Stimulated activated CD8-positive, alpha-beta memory T cell treated with anti-CD3 and anti-CD28 coated beads, Interleukin-4, amount 100 ng/mL, for 1 hour (primary cell): ENCODE measurements around the gene ALG10B.
"Not testable (repeated sequence)": the region's sequence is repeated elsewhere in the genome, so short reads cannot be mapped to it uniquely, and the experiment has no call there.

ENCODE experiments used
- DNase-seq, 2 donors: peaks; one replicate each; pipeline ENCODE4 v3.0.0-alpha.2; 2020; ENCODE audit warnings: low read depth in 2 of 2, low spot score in 1 of 2

The ALG10B gene

GRCh38 chr12:38316391-38317129 lies at the start of gene ALG10B:
Gene ALG10B (plus strand): TSS chr12:38316774. CDS start chr12:38316894, 120 bp downstream.
- peak; percentile 71 to 86 for DNase-seq

- DNase-seq = no peak
These were observed 48.0 kb upstream of the ALG10B start for GRCh38 chr12:38268612-38269011.

- no peak for DNase-seq
These were observed 46.7 kb upstream of the ALG10B start for GRCh38 chr12:38269897-38270296.

GRCh38 chr12:38279756-38280155 lies 36.8 kb upstream of the ALG10B start:
- no peak for DNase-seq

GRCh38 chr12:38282886-38283285 lies 33.7 kb upstream of the ALG10B start:
- no peak for DNase-seq

GRCh38 chr12:38289396-38289795 lies 27.2 kb upstream of the ALG10B start:
- no peak for DNase-seq

- DNase-seq = no peak
These were observed 25.4 kb upstream of the ALG10B start for GRCh38 chr12:38291160-38291559.

GRCh38 chr12:38302972-38303371 lies 13.6 kb upstream of the ALG10B start:
- DNase-seq = not testable (repeated sequence)

GRCh38 chr12:38321966-38322365 lies 5.4 kb downstream of the ALG10B start:
- DNase-seq = not testable (repeated sequence)

GRCh38 chr12:38324912-38325311 lies 8.3 kb downstream of the ALG10B start:
- DNase-seq = no peak

GRCh38 chr12:38327356-38327755 lies 10.8 kb downstream of the ALG10B start:
- no peak for DNase-seq

- no peak for DNase-seq
These were observed 11.8 kb downstream of the ALG10B start for GRCh38 chr12:38328306-38328895.

- not testable (repeated sequence) for DNase-seq
These were observed 13.8 kb downstream of the ALG10B start for GRCh38 chr12:38330414-38330813.

- DNase-seq = no peak
These were observed 16.2 kb downstream of the ALG10B start for GRCh38 chr12:38332814-38333213.

GRCh38 chr12:38342444-38342843 lies 25.9 kb downstream of the ALG10B start:
- DNase-seq = no peak

- DNase-seq = not testable (repeated sequence)
These were observed 26.7 kb downstream of the ALG10B start for GRCh38 chr12:38343256-38343655.

GRCh38 chr12:38343916-38344315 lies 27.3 kb downstream of the ALG10B start:
- DNase-seq = not testable (repeated sequence)

GRCh38 chr12:38350342-38351174 lies 34.0 kb downstream of the ALG10B start:
- no peak for DNase-seq

GRCh38 chr12:38351175-38351508 lies 34.6 kb downstream of the ALG10B start:
- not testable (repeated sequence) for DNase-seq

GRCh38 chr12:38367506-38367905 lies 50.9 kb downstream of the ALG10B start:
- DNase-seq = no peak

- no peak for DNase-seq
These were observed 53.7 kb downstream of the ALG10B start for GRCh38 chr12:38370311-38370710.

GRCh38 chr12:38373784-38374183 lies 57.2 kb downstream of the ALG10B start:
- no peak for DNase-seq
